ENCODE measurements around the gene NOXA1.

The NOXA1 gene

GRCh38 chr9:137445275-137445807, 22.1 kb downstream of the NOXA1 start:
- DNase-seq (ENCODE audit: low spot score) = peak; percentile 87
- ChIA-PET CTCF (interaction anchor here (0.5 to 2.6 kb wide), 30 partner anchors 8 to 870 kb away, joined by 3 to 13 read pairs (median 4); partner anchors contain the start of genes EXD3, NOXA1, NRARP and PNPLA7), POLR2A (ENCODE audit: low non-redundant PET) (no interaction called here)
- H3K27ac ChIP-seq = peak overlapping the region; percentile 40
- TF ChIP-seq CTCF (conservative IDR thresholded peaks at IDR 0.05; ENCODE audit: low read depth) = peak; percentile 99

- peak overlapping the region; percentile 40 for H3K27ac ChIP-seq
- no peak for DNase-seq (ENCODE audit: low spot score)
- POLR2A ChIA-PET (ENCODE audit: low non-redundant PET) = no interaction called here
- CTCF ChIA-PET = interaction anchor here (0.6 to 2.6 kb wide), 18 partner anchors 9 to 871 kb away, joined by 3 to 13 read pairs (median 6); partner anchors contain the start of genes EXD3, NOXA1 and NRARP
- no peak for TF ChIP-seq CTCF (conservative IDR thresholded peaks at IDR 0.05; ENCODE audit: low read depth)
Observed at GRCh38 chr9:137445930-137446431, 22.8 kb downstream of the NOXA1 start.

GRCh38 chr9:137446851-137447471, 23.8 kb downstream of the NOXA1 start:
- CTCF ChIA-PET = interaction anchor here (0.8 to 2.5 kb wide), 5 partner anchors 10 to 165 kb away, joined by 6 to 13 read pairs (median 10); partner anchors contain the start of genes EXD3, NOXA1 and NRARP
- H3K27ac ChIP-seq = peak overlapping the region; percentile 40
- POLR2A ChIA-PET (ENCODE audit: low non-redundant PET) = no interaction called here
- no peak for DNase-seq (ENCODE audit: low spot score)
- TF ChIP-seq CTCF (conservative IDR thresholded peaks at IDR 0.05; ENCODE audit: low read depth) = no peak

GRCh38 chr9:137447722-137448601, 24.8 kb downstream of the NOXA1 start:
- DNase-seq (ENCODE audit: low spot score) = no peak
- ChIA-PET POLR2A (ENCODE audit: low non-redundant PET) (interaction anchor here (0.6 kb wide), 1 partner anchor 102 kb away, joined by 3 read pairs; the partner anchor contains the start of gene PNPLA7), CTCF (interaction anchor here (0.6 kb wide), 1 partner anchor 57 kb away, joined by 3 read pairs; no protein-coding TSS in a partner anchor)
- peak overlapping the region; percentile 40 for H3K27ac ChIP-seq
- TF ChIP-seq CTCF (conservative IDR thresholded peaks at IDR 0.05; ENCODE audit: low read depth) = no peak

- CTCF ChIA-PET = no interaction called here
- no peak for TF ChIP-seq CTCF (conservative IDR thresholded peaks at IDR 0.05; ENCODE audit: low read depth)
- H3K27ac ChIP-seq = peak overlapping the region; percentile 31
- no peak for DNase-seq (ENCODE audit: low spot score)
- POLR2A ChIA-PET (ENCODE audit: low non-redundant PET) = interaction anchor here (0.6 kb wide), 1 partner anchor 102 kb away, joined by 3 read pairs; the partner anchor contains the start of gene PNPLA7
Observed at GRCh38 chr9:137448602-137448962, 25.4 kb downstream of the NOXA1 start.

Measured in RWPE1 (cell line).